HAP-1 (cell line): ENCODE data around the gene PTCHD1.

Experiments used
- DNase-seq, 2 experiments: peaks; one replicate each; pipeline ENCODE4 v3.0.0-alpha.2; 2016 to 2020; ENCODE audit warnings: low spot score in 2 of 2
- H3K27me3 ChIP-seq: fragments of 250-450 bp; sonication (Bioruptor Pico); 2 replicates; pipeline ENCODE4 v1.5.1; 2020; ENCODE audit warnings: low read depth, mild to moderate bottlenecking, moderate library complexity
- H3K36me3 ChIP-seq: fragments of 250-450 bp; sonication (Bioruptor Pico); replicated peaks from 2 replicates; pipeline ENCODE4 v1.5.1; 2020; ENCODE audit warnings: mild to moderate bottlenecking
- H3K4me1 ChIP-seq: fragments of 250-450 bp; sonication (Bioruptor Pico); 2 replicates; pipeline ENCODE4 v1.5.1; 2020; ENCODE audit warnings: mild to moderate bottlenecking
- H3K4me3 ChIP-seq: fragments of 250-450 bp; sonication (Bioruptor Pico); 2 replicates; pipeline ENCODE4 v1.5.1; 2020; ENCODE audit warnings: mild to moderate bottlenecking, moderate library complexity
- H3K9me3 ChIP-seq: fragments of 250-450 bp; sonication (Bioruptor Pico); 2 replicates; pipeline ENCODE4 v1.5.1; 2020; ENCODE audit warnings: mild to moderate bottlenecking, moderate library complexity
- in situ Hi-C: fragments of 300-500 bp; cut with MboI; formaldehyde crosslinking; loops from 3 replicates; pipeline ENCODE4 v1.14.3; 2020; ENCODE audit warnings: low sequenced_read_pairs, inconsistent platforms, mixed read lengths

The PTCHD1 gene

GRCh38 chrX:23392195-23392594 is 57.5 kb downstream of the PTCHD1 start:
- Histone ChIP-seq H3K4me1 (no peaks in the 10 kb centered on the region), H3K9me3 (no peaks in the 10 kb centered on the region), H3K27me3 (0 out of 2 replicates have a peak, but pooled peaks cover 2% of the 10 kb centered on the region), H3K36me3 (no peaks in the 10 kb centered on the region), H3K4me3 (no peak overlapping the region)
- no peak for DNase-seq
- in situ Hi-C loops, result no loop called here

- Histone ChIP-seq H3K4me1 (no peaks in the 10 kb centered on the region), H3K27me3 (no peaks in the 10 kb centered on the region), H3K9me3 (no peaks in the 10 kb centered on the region), H3K4me3 (no peak overlapping the region), H3K36me3 (no peaks in the 10 kb centered on the region)
- in situ Hi-C loops, result no loop called here
- DNase-seq, result no peak
Observed at GRCh38 chrX:23394421-23394820, 59.8 kb downstream of the PTCHD1 start.

GRCh38 chrX:23396263-23396662 is 61.6 kb downstream of the PTCHD1 start:
- Histone ChIP-seq H3K4me1 (no peaks in the 10 kb centered on the region), H3K4me3 (no peak overlapping the region), H3K9me3 (no peaks in the 10 kb centered on the region), H3K27me3 (no peaks in the 10 kb centered on the region), H3K36me3 (no peaks in the 10 kb centered on the region)
- DNase-seq, result no peak
- in situ Hi-C loops, result no loop called here

GRCh38 chrX:23398570-23398969 is 63.9 kb downstream of the PTCHD1 start:
- Histone ChIP-seq H3K36me3 (no peaks in the 10 kb centered on the region), H3K4me1 (no peaks in the 10 kb centered on the region), H3K4me3 (no peak overlapping the region), H3K9me3 (no peaks in the 10 kb centered on the region), H3K27me3 (no peaks in the 10 kb centered on the region)
- DNase-seq, result no peak
- in situ Hi-C loops, result no loop called here

DNA sequence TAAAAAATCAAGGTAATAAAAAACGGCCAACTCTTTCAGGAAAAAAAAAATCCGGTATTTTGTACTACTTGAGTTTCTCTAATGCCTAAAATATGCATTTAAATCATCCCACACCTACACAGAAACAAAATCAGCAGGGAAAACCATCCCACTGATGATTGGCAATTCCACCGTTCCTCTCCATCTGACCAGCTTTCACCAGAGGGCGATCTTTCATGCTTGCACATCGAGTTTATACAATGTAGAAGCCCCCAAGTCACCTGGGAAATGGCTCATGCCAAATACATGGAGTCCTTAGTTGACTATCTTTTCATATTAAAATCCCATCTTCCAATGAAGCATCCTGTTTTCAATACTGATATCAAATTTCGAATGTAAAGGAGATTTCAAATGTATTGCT is 69.2 kb downstream of the PTCHD1 start:
- Histone ChIP-seq H3K27me3 (0 out of 2 replicates have a peak, but pooled peaks cover 4% of the 10 kb centered on the region), H3K4me1 (no peaks in the 10 kb centered on the region), H3K36me3 (no peaks in the 10 kb centered on the region), H3K4me3 (no peak overlapping the region), H3K9me3 (no peaks in the 10 kb centered on the region)
- peak in 1 of 2 experiments; percentile 39 for DNase-seq
- in situ Hi-C loops, result no loop called here

DNA sequence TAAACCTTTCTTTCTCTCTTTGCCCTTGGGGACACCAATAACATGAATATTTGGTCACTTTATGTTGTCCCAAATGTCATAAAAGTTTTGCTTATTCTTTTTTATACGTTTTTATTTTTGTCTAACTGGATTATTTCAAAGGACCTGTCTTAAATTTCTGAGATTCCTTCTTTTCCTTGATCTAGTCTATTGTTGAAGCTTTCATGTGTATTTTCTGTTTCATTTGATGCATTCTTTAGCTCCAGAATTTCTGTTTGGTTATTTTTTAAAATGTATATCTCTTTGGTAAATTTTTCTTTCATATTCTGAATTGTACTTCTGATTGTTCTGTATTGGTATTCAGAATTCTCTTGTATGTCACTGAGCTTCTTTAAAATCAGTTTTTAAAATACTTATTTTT is 88.3 kb downstream of the PTCHD1 start:
- Histone ChIP-seq H3K36me3 (no peaks in the 10 kb centered on the region), H3K4me3 (no peak overlapping the region), H3K9me3 (no peaks in the 10 kb centered on the region), H3K27me3 (peaks cover 4% of the 10 kb centered on the region), H3K4me1 (no peaks in the 10 kb centered on the region)
- in situ Hi-C loops, result no loop called here
- no peak for DNase-seq

DNA sequence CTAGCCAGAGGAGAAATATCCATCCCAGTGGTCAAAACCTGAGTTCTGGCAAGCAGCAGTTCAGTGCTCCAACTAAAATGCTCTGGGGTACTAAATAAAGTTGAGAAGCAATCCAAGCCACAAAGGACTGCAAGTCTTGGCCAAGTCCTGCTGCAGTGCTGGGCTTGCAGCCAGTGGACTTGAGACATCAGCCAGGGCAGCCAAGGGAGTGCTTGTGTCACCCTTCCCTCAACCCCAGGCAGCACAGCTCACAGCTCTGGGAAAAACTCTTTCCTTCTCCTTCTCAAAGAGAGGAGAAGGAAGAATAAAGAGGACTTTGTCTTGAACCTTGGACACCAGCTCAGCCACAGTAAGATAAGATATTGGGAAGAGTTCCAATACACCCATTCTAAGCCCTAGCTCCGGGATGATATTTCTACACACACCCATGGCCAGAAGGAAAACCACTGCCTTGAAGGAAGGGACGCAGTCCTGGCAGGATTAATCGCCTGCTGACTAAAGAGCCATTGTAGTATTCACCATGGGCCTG is 99.8 kb downstream of the PTCHD1 start:
- in situ Hi-C loops, result no loop called here
- Histone ChIP-seq H3K9me3 (no peaks in the 10 kb centered on the region), H3K4me3 (no peak overlapping the region), H3K27me3 (no peaks in the 10 kb centered on the region), H3K36me3 (no peaks in the 10 kb centered on the region), H3K4me1 (no peaks in the 10 kb centered on the region)
- no peak for DNase-seq

DNA sequence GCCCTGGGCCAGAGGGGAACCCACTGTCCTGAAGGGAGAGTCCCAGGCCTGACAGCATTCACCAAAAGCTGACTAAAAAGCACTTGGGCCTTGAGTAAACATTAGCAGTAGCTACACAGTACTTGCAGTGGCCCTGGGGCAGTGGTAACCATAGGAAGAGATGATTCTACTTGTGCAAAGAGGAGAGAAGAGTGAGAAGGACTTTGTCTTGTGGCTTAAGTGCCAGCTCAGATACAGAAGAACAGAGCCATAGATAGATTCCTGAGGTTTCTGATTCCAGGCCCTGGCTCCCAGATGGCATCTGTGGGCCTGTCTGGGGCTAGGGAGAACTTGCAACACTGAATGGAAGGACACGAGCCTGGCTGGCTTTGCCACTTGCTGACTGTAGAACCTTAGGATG is 100.5 kb downstream of the PTCHD1 start:
- H3K27me3 ChIP-seq, result no peaks in the 10 kb centered on the region
- H3K4me3 ChIP-seq, result no peak overlapping the region
- DNase-seq, result no peak
- no peaks in the 10 kb centered on the region for H3K36me3 ChIP-seq
- H3K4me1 ChIP-seq, result no peaks in the 10 kb centered on the region
- in situ Hi-C loops, result no loop called here
- H3K9me3 ChIP-seq, result no peaks in the 10 kb centered on the region

DNA sequence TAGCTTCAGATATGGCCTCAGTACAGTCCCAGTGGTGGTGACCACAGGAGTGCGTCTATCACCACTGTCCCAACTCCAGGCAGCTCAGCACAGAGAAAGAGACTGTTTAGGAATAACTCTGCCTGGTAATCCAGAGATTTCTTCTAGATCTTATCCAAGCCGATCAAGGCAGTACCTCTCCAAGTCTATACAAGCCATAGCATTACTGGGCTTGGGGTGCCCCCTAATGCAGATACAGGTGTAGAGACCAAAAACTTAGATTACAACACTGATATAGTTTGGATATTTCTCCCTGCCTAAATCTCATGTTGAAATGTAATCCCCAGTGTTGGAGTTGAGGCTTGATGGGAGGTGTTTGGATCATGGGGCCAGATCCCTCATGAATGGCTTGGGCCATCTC is 100.9 kb downstream of the PTCHD1 start:
- Histone ChIP-seq H3K27me3 (no peaks in the 10 kb centered on the region), H3K4me1 (no peaks in the 10 kb centered on the region), H3K36me3 (no peaks in the 10 kb centered on the region), H3K4me3 (no peak overlapping the region), H3K9me3 (no peaks in the 10 kb centered on the region)
- no peak for DNase-seq
- in situ Hi-C loops, result no loop called here

- H3K9me3 ChIP-seq, result no peaks in the 10 kb centered on the region
- H3K4me1 ChIP-seq, result no peaks in the 10 kb centered on the region
- in situ Hi-C loops, result no loop called here
- no peaks in the 10 kb centered on the region for H3K36me3 ChIP-seq
- H3K27me3 ChIP-seq, result no peaks in the 10 kb centered on the region
- no peak for DNase-seq
- H3K4me3 ChIP-seq, result no peak overlapping the region
Observed at GRCh38 chrX:23436875-23437274, 102.2 kb downstream of the PTCHD1 start.

GRCh38 chrX:23451266-23451665 is 116.6 kb downstream of the PTCHD1 start:
- H3K4me1 ChIP-seq, result no peaks in the 10 kb centered on the region
- H3K4me3 ChIP-seq, result no peak overlapping the region
- peaks cover 9% of the 10 kb centered on the region; the same call in 1 of the 2 replicates for H3K27me3 ChIP-seq
- DNase-seq, result no peak
- in situ Hi-C loops, result no loop called here
- H3K9me3 ChIP-seq, result no peaks in the 10 kb centered on the region
- H3K36me3 ChIP-seq, result no peaks in the 10 kb centered on the region
